IPS-11a (cell line): Measurements from ENCODE around the gene TRPC4.
"Not testable (repeated sequence)": the region's sequence is repeated elsewhere in the genome, so short reads cannot be mapped to it uniquely, and the experiment has no call there.

Experiments
- H3K4me3 ChIP-seq: one replicate; pipeline ENCODE4 v1.5.1; 2013; ENCODE audit warnings: low read depth, low read length, control low read depth

The TRPC4 gene

DNA sequence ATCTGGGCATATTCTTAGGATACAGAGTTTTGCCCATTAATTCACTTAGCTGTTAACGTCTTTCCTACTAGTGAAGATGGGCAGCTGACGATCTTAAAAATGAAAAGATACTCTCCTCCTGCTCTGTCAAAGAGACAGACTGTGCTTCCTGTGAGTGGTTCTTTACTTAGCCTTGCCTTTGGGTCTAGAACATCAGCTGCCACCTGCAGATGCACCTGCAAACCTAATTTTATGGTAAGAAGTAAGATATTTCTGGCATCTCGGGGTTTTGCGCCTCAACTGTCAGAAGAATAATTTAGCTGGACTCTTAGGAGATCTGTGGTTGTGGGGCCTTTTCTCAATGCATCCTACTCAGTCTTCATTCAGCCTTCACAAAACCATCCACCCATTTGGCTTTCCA lies 36.2 kb downstream of the TRPC4 start:
- H3K4me3 ChIP-seq, result no peak overlapping the region

DNA sequence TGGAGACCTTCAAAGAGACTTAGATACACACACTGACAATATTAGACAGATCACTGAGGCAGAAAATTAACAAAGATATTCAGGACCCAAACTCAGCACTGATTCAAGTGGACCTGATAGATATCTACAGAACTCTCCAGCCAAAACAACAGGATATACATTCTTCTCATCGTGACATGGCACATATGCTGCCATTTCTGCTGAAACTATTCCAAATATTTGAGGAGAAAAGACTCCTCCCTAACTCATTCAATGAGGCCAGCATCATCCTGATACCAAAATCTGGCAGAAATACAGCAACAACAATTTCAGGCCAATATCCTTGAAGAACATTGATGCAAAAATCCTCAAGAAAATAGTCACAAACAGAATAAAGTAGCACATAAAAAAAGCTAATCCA lies 53.3 kb downstream of the TRPC4 start:
- H3K4me3 ChIP-seq, result no peak overlapping the region

DNA sequence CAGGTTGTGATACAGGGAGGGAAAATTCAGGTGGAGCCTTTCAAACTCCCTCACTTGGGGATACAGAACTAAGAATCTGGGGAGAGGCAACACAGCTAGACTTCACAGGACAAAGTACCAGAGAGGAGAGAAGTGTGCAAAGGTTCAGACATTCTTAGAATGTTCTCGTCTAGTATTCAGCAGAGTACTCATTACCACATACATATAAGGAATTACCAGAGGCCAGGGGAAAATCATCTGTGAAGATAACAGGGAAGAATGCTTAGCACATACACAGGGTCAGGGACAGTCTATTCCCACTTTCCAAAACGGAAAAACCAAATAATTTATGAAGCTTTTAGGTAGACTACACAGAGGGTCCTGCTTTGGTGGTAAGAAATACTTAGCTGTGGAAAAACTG lies 58.1 kb downstream of the TRPC4 start:
- no peak overlapping the region for H3K4me3 ChIP-seq

DNA sequence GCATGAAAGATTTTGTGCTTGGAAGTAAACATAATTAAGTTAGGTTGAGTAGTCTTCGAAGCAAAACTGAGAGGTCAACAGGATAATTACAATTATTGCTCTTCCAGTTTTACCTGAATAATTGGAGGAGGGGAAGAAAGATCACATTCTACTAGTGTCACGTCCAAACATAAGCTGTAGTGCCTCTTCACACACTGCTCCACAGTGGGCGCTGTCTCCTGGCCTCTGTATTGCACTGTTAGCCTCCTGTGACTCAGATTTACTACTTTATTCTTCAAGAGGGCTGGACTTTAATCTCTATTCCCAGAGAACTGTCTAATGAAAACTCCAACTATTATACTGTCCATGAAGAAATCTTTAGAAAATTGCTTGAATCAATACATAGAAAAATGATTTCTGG lies 62.9 kb downstream of the TRPC4 start:
- H3K4me3 ChIP-seq, result no peak overlapping the region

DNA sequence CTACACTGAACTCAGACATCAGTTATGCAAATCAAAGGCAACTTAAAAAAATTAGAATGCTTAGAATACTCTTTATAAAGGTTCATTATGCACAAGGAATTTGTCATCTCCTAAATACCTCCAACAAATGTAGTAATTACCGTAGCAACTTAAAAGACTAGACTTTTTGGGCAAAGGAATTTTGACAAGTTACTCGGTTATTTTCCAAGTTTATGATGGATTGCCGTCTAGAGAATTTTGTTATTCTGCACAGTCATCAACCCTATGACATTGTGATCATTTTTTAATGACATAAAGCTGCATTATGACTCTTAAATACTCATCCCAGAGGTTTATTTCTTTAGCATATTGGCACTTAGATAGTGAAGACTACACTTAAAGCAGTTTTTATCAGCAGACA lies 71.9 kb downstream of the TRPC4 start:
- H3K4me3 ChIP-seq, result no peak overlapping the region

DNA sequence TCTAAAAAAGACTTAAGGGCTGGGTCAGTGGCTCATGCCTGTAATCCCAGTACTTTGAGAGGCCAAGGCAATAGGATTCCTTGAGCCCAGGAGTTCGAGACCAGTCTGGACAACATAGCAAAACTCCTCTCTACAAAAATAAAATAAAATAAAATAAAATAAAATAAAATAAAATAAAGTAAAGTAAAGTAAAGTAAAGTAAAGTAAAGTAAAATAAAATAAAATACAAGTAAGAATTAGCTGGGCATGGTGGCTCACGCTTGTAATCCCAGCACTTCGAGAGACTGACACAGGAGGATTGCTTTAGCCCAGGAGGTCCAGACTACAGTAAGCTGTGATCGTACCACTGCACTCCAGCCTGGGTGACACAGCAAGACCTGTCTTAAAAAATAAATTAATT lies 72.8 kb downstream of the TRPC4 start:
- not testable (repeated sequence) for H3K4me3 ChIP-seq

DNA sequence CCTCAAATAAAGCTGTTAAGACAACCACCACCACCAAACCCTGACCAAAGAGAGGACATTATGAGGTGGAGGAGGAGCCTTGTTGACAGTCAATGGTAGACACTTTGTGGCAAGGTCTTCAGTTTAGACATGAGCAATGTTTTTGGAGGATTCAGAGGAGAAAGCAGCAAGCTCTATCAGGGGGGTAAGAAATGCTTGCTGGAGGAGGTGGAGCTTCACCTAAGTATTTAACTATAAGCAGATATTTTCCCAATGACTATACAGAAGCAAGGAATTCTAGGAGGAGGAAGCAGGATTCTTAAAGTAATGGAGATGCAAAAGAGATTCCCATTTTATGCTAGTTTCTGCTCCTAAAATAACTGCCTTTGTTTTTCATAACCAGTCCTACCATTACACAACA lies 74.2 kb downstream of the TRPC4 start:
- no peak overlapping the region for H3K4me3 ChIP-seq

DNA sequence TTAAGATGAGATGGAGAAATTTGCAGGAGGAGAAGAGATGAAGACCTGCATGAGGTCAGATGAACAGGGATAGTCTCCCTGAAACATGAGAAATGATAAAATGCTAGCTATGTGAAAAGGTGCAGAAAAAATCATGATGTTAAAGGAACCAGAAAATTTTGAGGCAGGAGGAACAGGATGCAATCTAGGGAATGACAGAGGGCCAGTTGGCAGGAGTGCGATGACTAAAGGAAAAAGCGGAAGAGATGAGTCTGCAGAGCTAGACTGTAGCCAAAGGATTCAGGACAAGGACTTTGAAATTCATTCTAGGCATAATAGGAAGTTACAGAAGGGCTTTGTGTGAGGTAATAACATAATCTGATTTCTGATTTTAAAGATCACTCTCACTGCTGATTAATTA lies 77.9 kb downstream of the TRPC4 start:
- H3K4me3 ChIP-seq, result no peak overlapping the region

DNA sequence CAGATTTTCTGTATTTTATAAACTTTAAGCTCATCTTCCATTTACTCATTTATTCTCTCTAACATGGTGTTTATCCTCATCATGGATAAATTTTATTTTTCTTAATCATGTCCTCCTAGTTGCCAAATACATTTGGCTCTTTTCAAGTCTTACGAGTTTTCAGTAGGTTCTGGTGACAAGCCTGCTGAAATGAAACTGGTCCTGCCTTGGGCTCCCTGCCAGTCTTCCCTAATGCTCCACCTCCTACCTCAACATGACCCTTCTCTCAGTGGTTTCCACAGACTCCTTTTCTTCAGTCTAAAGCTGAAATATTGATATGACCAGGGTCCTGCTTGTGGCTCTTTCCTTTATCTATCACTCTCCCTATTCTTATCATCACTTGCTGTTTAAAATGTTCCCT lies 81.2 kb downstream of the TRPC4 start:
- no peak overlapping the region for H3K4me3 ChIP-seq

DNA sequence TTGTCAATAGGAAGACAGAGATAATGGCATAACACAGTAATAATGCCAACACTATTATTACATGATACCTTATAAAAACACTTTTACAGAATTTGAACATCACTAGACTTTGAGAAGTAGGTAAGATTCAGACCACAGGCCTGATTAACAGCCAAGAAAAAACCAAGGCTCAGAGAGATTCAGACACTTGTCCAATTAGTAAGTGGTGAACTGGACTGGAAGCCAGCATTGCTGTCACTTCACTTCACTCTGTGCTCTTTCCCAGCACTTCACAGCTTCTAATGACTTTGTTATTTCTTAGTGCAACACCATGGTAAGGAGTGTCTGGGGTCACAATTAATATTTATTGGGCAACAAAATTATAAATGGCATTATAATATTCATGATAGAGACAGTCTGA lies 91.9 kb downstream of the TRPC4 start:
- no peak overlapping the region for H3K4me3 ChIP-seq

DNA sequence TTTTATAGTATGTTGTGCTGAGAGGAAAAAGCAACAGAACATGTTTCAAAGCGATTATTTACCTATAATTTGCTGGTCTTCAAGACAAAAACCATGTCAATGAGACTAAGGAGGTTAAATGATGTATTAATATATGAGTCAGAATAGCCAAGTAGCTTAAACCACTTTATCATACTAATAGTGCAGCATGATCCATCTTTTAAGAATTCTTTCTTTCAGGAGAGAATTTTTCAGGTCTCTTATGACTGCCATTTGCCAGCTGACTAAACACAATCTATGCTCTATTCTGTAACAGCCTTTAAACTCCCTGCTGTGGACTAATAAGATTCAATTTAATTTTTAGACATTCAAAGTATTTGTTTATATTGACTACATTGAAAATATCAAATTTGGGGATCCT lies 93.7 kb downstream of the TRPC4 start:
- no peak overlapping the region for H3K4me3 ChIP-seq

DNA sequence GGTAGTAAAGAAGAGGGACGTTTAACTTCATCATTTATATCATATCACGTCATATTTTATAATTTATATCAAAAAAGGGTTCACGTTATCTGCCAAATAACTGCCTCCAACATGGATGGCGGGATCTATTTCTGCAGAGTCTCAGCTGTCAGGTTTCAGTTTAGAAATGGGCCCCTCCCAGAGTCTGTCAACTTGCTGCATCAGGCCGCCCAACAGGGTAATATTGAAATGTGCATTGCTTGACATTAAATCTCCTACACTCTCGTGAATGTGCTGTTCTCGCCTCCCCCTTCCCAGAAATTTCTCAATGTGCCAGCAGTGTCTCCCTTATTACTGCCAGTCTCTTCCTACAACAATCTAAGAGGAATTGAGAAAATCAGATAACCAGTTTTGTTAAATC lies 96.9 kb downstream of the TRPC4 start:
- no peak overlapping the region for H3K4me3 ChIP-seq

DNA sequence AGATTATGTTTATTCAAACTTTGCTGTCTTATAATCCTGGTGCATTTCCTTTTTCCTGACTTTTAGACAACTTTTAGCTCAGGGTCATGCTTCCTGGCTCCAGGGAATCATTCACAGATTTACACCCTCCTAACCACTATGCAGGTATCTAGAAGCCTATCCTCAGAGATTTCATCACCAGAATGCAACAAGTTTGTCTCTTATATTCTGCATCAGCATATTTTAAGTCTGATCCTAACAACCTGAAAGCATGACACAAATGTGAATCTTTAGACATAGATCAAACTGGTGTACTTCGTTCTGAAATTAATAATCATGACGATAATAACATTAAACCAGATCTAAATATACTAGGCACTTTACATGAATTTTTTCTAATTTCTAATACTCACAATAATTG lies 100.0 kb downstream of the TRPC4 start:
- H3K4me3 ChIP-seq, result no peak overlapping the region

DNA sequence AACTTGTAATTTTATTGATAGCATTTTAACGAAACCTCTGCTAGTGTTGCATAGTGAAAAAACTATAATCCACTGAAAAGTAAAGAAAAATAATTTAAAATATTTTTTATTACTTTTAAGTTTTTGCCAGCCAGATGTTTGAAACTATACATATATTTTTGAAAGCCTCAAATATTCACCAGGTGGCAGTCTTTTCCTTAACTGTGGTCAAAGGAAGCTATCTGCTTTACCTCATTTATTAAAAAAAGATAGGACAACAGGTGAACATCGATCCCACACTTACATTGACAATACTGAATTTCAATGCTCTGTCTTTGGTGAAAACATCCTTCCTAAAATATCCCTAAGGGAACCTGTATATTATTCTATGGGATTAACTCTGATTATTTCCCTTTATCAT lies 100.5 kb downstream of the TRPC4 start:
- H3K4me3 ChIP-seq, result no peak overlapping the region

DNA sequence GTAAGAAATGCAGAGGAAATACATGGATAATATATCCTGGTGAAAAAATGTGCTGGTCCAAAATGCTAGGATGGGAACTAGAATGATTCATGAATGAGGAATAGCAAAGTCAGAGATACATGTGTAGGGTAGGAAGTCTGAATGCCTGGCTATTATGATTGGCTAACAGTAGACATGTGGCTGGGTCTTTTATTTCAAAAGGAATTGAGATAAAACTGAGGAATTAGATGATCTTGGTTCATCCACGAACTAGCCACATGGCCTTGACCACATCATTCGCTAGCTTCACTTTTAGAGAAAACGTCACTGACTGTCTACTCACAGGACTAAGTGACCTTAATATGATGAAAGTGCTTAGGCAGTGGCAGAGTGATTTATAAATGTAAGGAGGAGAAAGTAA lies 103.1 kb downstream of the TRPC4 start:
- no peak overlapping the region for H3K4me3 ChIP-seq

DNA sequence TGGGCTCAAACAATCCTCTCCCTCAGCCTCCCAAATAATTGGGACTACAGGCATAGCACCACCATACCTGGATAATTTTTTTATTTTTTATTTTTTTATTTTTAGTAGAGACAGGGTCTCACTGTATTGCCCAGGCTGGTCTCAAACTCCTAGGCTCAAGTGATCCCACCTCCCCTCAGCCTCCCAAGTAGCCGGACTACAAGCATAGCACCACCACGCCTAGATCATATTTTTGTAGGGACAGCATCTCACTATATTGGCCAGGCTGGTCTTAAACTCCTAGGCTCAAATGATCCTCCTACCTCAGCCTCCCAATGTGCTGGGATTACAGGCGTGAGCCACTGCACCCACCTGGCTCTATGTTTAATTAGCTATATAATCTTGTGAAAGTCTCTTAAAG lies 114.2 kb downstream of the TRPC4 start:
- H3K4me3 ChIP-seq, result no peak overlapping the region

DNA sequence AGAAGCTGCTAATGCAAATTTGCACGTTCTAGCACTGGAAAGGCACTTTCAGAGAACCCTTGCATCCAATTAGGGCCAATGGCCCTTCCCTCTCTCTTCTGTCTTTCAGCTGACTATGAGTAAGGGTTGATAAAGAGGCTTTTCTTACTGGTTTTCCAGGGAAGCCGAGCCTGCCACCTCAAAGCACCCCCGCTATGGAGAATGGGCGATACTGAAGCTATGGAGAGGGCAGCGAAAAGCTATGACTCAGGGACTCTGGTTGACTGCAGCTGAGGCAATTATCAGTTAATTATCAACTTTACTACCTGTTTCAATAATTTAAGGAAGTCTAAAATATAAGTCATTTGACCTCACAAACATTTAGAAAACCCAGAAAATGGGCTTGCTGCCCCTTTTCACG lies 115.8 kb downstream of the TRPC4 start:
- no peak overlapping the region for H3K4me3 ChIP-seq

DNA sequence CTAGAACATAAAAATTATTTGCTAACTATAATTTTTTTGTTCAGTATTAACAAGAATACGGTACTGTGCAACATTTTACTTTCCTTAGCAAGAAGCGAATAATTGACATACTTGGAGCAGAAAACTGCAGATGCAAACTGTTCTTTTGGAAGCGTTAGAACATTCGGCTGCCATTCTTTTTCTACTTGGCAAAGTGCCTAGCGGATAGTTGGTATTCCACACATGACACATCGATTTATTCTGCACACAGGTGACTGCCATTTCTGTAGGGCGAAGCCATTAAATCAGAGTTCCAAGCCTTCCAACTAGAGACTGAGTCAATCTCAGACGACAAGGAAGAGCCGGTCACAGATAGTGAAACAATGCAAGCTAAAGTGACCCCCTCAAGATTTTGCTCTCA lies 117.4 kb downstream of the TRPC4 start:
- no peak overlapping the region for H3K4me3 ChIP-seq

DNA sequence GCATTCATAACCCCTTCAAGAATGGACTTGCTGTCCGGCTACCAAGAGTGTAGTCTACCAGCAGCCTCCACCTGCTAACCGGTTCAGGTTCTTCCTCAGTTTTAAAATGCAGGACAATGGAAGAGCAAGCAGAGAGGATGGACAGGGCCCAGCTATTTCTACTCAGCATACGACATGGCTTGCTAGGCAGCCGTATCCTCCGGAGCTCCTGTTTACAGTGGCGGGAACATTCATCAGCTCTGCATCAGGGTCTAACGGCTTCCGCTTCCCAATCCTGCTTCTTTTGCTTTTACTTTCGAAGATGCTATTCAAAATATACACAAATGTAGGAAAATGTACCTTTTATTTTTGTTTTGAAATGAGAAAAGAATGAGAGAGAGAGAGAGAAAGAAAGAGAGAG lies 118.5 kb downstream of the TRPC4 start:
- no peak overlapping the region for H3K4me3 ChIP-seq

DNA sequence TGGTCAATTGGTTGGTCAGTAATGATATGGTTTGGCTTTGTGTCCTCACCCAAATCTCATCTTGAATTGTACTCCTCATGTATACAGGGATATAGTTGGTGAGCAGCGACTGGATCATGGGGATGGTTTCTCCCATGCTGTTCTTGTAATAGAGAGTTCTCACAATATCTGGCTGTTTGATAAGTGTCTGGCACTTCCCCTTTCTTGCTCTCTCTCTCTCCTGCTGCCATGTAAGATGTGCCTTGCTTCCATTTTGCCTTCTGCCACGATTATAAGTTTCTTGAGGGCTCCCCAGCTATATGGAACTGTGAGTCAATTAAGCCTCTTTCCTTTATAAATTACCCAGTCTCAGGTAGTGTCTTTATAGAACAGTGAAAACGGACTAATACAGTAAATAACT lies 120.7 kb downstream of the TRPC4 start:
- H3K4me3 ChIP-seq, result no peak overlapping the region

DNA sequence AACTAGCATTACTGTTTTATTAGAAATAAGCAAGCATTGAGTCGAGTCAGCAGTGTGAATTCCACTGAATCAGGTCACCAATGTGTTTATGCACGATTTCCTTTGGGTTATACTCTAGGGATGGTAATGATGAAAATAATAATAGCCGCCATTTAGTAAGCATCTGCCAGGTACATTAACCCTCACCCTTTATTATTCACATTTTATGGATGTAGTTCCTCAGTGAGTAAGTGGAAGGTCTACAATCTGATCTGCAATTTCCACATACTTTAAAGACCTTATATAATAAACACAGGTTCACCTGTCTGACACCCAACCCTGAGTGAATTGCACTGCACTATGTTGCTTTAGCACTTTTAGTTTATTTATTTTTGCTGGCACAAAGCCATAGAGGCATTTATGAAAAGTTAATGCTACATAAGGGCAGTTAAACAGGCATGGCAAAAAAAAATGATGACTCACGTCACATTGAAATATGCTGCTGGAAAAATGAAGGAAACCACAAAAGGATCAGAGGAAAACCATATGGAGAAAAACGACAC lies 122.4 kb downstream of the TRPC4 start:
- H3K4me3 ChIP-seq, result no peak overlapping the region

DNA sequence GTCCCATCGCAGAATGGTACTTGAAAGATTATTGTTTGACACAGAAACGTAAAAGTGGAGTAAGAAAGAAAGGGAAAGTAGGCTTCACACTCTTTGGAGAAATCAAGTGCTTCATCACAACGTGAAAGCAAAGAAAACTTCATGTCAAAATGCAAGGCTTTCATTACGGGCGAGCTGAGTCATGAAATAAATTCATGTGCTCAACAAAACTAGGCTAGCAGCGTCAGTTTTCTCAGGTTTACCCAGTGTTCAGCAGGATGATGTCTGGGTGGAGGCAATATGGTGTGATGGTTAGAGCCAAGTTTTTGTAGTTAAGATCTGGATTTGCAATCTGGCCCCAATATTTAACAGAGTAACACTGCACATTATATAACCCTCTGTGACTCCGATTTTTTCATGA lies 128.0 kb downstream of the TRPC4 start:
- H3K4me3 ChIP-seq, result no peak overlapping the region

DNA sequence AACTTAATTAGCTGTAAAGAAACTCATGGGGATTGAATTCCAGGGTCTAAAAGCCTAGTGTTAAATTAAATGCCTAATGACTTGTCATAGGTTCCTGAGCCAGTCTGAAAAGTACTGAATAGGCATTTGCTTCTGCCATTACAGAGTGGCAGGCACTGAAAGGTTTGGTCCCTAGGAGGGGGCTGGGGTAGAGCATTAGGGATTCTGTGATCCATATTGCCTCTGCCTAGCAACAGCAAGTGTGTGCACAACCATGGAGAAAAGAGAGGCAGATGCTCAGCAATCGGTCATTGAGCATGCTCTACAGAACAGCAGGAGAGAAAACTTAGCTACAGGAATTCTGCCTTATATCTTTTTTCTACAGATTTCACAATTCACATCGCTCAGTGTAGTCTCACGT lies 133.5 kb downstream of the TRPC4 start:
- H3K4me3 ChIP-seq, result no peak overlapping the region

DNA sequence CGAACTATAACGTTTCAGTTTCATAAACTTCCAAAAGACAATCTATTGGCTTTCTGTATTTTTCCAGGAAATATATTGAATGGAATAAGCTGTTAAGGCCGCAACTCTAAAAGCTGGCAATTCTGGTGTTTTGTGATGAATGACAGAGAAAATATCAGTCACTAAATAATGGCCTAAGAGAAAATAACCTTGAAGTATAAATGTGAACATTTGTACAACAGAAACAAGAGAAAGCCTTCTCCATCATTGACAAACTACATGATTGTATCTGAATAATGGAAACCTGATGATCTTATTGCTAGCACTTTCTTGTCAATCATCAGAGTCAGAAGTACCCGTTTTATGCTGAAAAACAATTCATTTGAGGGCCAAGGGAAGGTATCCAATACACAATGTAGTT lies 134.3 kb downstream of the TRPC4 start:
- H3K4me3 ChIP-seq, result no peak overlapping the region
